IMR-90 (cell line): ENCODE results near the gene ADH1A. TPM values are rescaled to one million over a fixed set of nuclear protein-coding genes. Genes with fewer than 3 reads are reported as not detected.

Experiments
- ATAC-seq: fragments of 200-7000 bp; cut with Tn5 transposase; 2 replicates; pipeline ENCODE4 v1.9.1; 2020; ENCODE audit warnings: low read depth, mild to moderate bottlenecking, moderate library complexity
- BruUV-seq: library from RNA; stranded (reverse); fragments of 400-500 nt; replicated peaks from 2 replicates; lab custom pipeline; 2021; lab: Mats Ljungman, UMichigan
- CTCF ChIA-PET: fragments of 300-600 bp; formaldehyde crosslinking; extraction: SDS; loops from one replicate; lab custom pipeline; 2021; ENCODE audit warnings: antibody characterized with exemption; lab: Yijun Ruan, JAX
- POLR2A ChIA-PET: fragments of 300-600 bp; sonication (Branson Sonifier 250); formaldehyde crosslinking; loops from one replicate; lab custom pipeline; 2022; ENCODE audit warnings: antibody characterized with exemption; ENCODE audit not compliant: unreplicated experiment; lab: Charles Lee
- DNase-seq: peaks from one replicate; pipeline ENCODE4 v3.0.0; 2013
- H2AFZ ChIP-seq: replicated peaks from 2 replicates; pipeline ENCODE3; 2013; ENCODE audit warnings: low read length, mild to moderate bottlenecking; ENCODE audit not compliant: poor library complexity
- H2AK5ac ChIP-seq: 2 replicates; pipeline ENCODE4 v1.6.1; 2013; ENCODE audit warnings: low read depth, low read length, inconsistent platforms
- H2AK9ac ChIP-seq: replicated peaks from 2 replicates; pipeline ENCODE3; 2013; ENCODE audit warnings: mild to moderate bottlenecking, low read depth, low read length, moderate library complexity; ENCODE audit not compliant: poor library complexity
- H2BK120ac ChIP-seq: 2 replicates; pipeline ENCODE4 v1.6.1; 2013; ENCODE audit warnings: low read depth, low read length, inconsistent platforms
- H2BK15ac ChIP-seq: 3 replicates; pipeline ENCODE4 v1.6.1; 2013; ENCODE audit warnings: low read depth, low read length, inconsistent platforms
- H2BK20ac ChIP-seq: 2 replicates; pipeline ENCODE4 v1.6.1; 2013; ENCODE audit warnings: low read depth, mild to moderate bottlenecking, inconsistent platforms, low read length, moderate library complexity
- H2BK5ac ChIP-seq: 2 replicates; pipeline ENCODE4 v1.6.1; 2013; ENCODE audit warnings: mild to moderate bottlenecking, low read depth, low read length, inconsistent platforms; ENCODE audit not compliant: poor library complexity, severe bottlenecking
- H3K14ac ChIP-seq: replicated peaks from 2 replicates; pipeline ENCODE4 v1.6.1; 2013; ENCODE audit warnings: low read depth, low read length, inconsistent platforms
- H3K18ac ChIP-seq: 2 replicates; pipeline ENCODE4 v1.6.1; 2013; ENCODE audit warnings: low read depth, low read length, control low read depth
- H3K23ac ChIP-seq: 2 replicates; pipeline ENCODE4 v1.6.1; 2013; ENCODE audit warnings: low read depth, low read length, inconsistent platforms
- H3K27ac ChIP-seq: 2 replicates; pipeline ENCODE4 v1.5.1; 2013; ENCODE audit warnings: mild to moderate bottlenecking, control low read depth, low read length; ENCODE audit not compliant: insufficient read depth
- H3K27me3 ChIP-seq: 2 replicates; pipeline ENCODE4 v1.6.1; 2013; ENCODE audit warnings: low read length; ENCODE audit not compliant: control insufficient read depth, insufficient read depth
- H3K36me3 ChIP-seq: 2 replicates; pipeline ENCODE4 v1.6.1; 2013; ENCODE audit warnings: low read length, mixed read lengths; ENCODE audit not compliant: control insufficient read depth, insufficient read depth
- H3K4ac ChIP-seq: 2 replicates; pipeline ENCODE4 v1.6.1; 2013; ENCODE audit warnings: low read depth, low read length, inconsistent platforms
- H3K4me1 ChIP-seq: 2 replicates; pipeline ENCODE4 v1.6.1; 2013; ENCODE audit warnings: low read length, mixed read lengths; ENCODE audit not compliant: control insufficient read depth, insufficient read depth
- H3K4me2 ChIP-seq: 2 replicates; pipeline ENCODE4 v1.6.1; 2013; ENCODE audit warnings: low read depth, mild to moderate bottlenecking, control low read depth, low read length, moderate library complexity
- H3K4me3 ChIP-seq: 2 replicates; pipeline ENCODE4 v1.5.1; 2013; ENCODE audit warnings: low read depth, mild to moderate bottlenecking, control low read depth, low read length, moderate library complexity; ENCODE audit not compliant: insufficient read depth
- H3K56ac ChIP-seq: 2 replicates; pipeline ENCODE4 v1.6.1; 2013; ENCODE audit warnings: low read length, inconsistent platforms; ENCODE audit not compliant: insufficient read depth; ENCODE audit errors: extremely low read depth
- H3K79me1 ChIP-seq, 2 experiments: 2 replicates each; pipeline ENCODE4 v1.6.1; 2013; ENCODE audit warnings: low read length in 2 of 2, inconsistent platforms in 1 of 2, low read depth in 1 of 2
- H3K9ac ChIP-seq: 2 replicates; pipeline ENCODE4 v1.6.1; 2013; ENCODE audit warnings: low read depth, low read length, control low read depth
- H3K9me1 ChIP-seq: 2 replicates; pipeline ENCODE4 v1.6.1; 2013; ENCODE audit warnings: low read length, inconsistent platforms; ENCODE audit not compliant: insufficient read depth
- H3K9me3 ChIP-seq: 2 replicates; pipeline ENCODE4 v1.6.1; 2013; ENCODE audit warnings: low read length; ENCODE audit not compliant: control insufficient read depth, insufficient read depth
- H4K20me1 ChIP-seq: 2 replicates; pipeline ENCODE4 v1.6.1; 2013; ENCODE audit warnings: low read length, inconsistent platforms; ENCODE audit not compliant: insufficient read depth
- H4K5ac ChIP-seq: 2 replicates; pipeline ENCODE4 v1.6.1; 2013; ENCODE audit warnings: mild to moderate bottlenecking, low read depth, low read length, control low read depth
- H4K8ac ChIP-seq, 2 experiments: 2 replicates each; pipeline ENCODE4 v1.6.1; 2013; ENCODE audit warnings: low read depth in 2 of 2, low read length in 2 of 2, control low read depth in 1 of 2, inconsistent platforms in 1 of 2
- H4K91ac ChIP-seq: 2 replicates; pipeline ENCODE4 v1.6.1; 2013; ENCODE audit warnings: low read depth, low read length, inconsistent platforms; ENCODE audit not compliant: insufficient read depth
- CEBPB ChIP-seq: IDR thresholded peaks from 2 replicates; pipeline ENCODE4 v1.6.1; 2012; ENCODE audit warnings: low read depth, low read length, improper control_type of control experiment
- ELK1 ChIP-seq: fragments of 150-350 bp; IDR thresholded peaks from 2 replicates; pipeline ENCODE4 v1.6.1; 2016; ENCODE audit warnings: low read depth, mild to moderate bottlenecking, low read length, moderate library complexity, borderline replicate concordance
- FOS ChIP-seq: fragments of 150-350 bp; IDR thresholded peaks from 2 replicates; pipeline ENCODE4 v1.6.1; 2016; ENCODE audit warnings: low read depth, low read length
- MAFK ChIP-seq: IDR thresholded peaks from 2 replicates; pipeline ENCODE4 v1.6.1; 2012; ENCODE audit warnings: low read depth, low read length, improper control_type of control experiment
- MAZ ChIP-seq: IDR thresholded peaks from 2 replicates; pipeline ENCODE4 v1.6.1; 2012; ENCODE audit warnings: low read depth, mild to moderate bottlenecking, low read length, improper control_type of control experiment, moderate library complexity, borderline replicate concordance
- MXI1 ChIP-seq: IDR thresholded peaks from 2 replicates; pipeline ENCODE4 v1.6.1; 2012; ENCODE audit warnings: low read depth, mild to moderate bottlenecking, low read length, moderate library complexity, borderline replicate concordance
- NFE2L2 ChIP-seq: fragments of 150-350 bp; IDR thresholded peaks from 2 replicates; pipeline ENCODE4 v1.6.1; 2016; ENCODE audit warnings: low read depth, mild to moderate bottlenecking, low read length
- RAD21 ChIP-seq: IDR thresholded peaks from 2 replicates; pipeline ENCODE4 v1.6.1; 2012; ENCODE audit warnings: low read length, improper control_type of control experiment
- SMC3 ChIP-seq: fragments of 150-350 bp; IDR thresholded peaks from 2 replicates; pipeline ENCODE4 v1.6.1; 2016; ENCODE audit warnings: low read depth, mild to moderate bottlenecking, antibody characterized with exemption, low read length, moderate library complexity
- USF2 ChIP-seq: fragments of 150-350 bp; IDR thresholded peaks from 2 replicates; pipeline ENCODE4 v1.6.1; 2017; ENCODE audit warnings: mild to moderate bottlenecking, antibody characterized with exemption, low read length, low read depth
- WGBS, 2 experiments: methylation state at CpG; one replicate each; pipeline versions ENCODE4 v1.1.5 to v1.1.7; 2013; ENCODE audit warnings: missing lambda C conversion rate in 2 of 2; ENCODE audit not compliant: insufficient read length in 1 of 2; ENCODE audit errors: extremely low coverage in 2 of 2; 5-methylcytosine and 5-hydroxymethylcytosine counted together
- dilution Hi-C: fragments of 300-500 bp; cut with HindIII; formaldehyde crosslinking; loops from one replicate; pipeline ENCODE4 v1.14.3; 2018; ENCODE audit warnings: low sequenced_read_pairs; ENCODE audit not compliant: unreplicated experiment
- in situ Hi-C: fragments of 300-500 bp; cut with MboI; formaldehyde crosslinking; loops from 3 replicates; pipeline ENCODE4 v1.14.3; 2019; ENCODE audit warnings: low sequenced_read_pairs, inconsistent platforms, mixed read lengths
- intact Hi-C: fragments of 100-400 bp; cut with micrococcal nuclease; formaldehyde crosslinking; loops from 2 replicates; pipeline ENCODE4 v1.10.0; 2022
- polyA plus RNA-seq, 3 experiments: library from polyadenylated mRNA; depleted of rRNA; stranded (reverse); fragments of >200 nt; gene quantifications; 2 replicates each; pipeline ENCODE4 v1.2.3, GENCODE V29; 2012; ENCODE audit warnings: low replicate concordance in 1 of 3
- total RNA-seq: library from RNA; depleted of rRNA; stranded (reverse); fragments of >200 nt; gene quantifications from 2 replicates; pipeline ENCODE4 v1.2.3, GENCODE V29; 2012

The ADH1A gene
- total and polyA plus RNA-seq, 2 of the 4 experiments (the other 2 are of a cell fraction) = not detected

GRCh38 chr4:99235955-99236354, 54.8 kb downstream of the ADH1A start:
- POLR2A ChIA-PET = no interaction called here
- TF ChIP-seq FOS (no peak), RAD21 (no peak), MXI1 (no peak), CEBPB (no peak), SMC3 (no peak), MAZ (no peak), USF2 (no peak), MAFK (no peak), ELK1 (no peak), NFE2L2 (no peak)
- no peak for ATAC-seq

More at GRCh38 chr4:99235955-99236354, 54.8 kb downstream of the ADH1A start:
- no peak overlapping the region for H2BK20ac ChIP-seq
- no peak overlapping the region for H3K18ac ChIP-seq
- CTCF ChIA-PET = no interaction called here
- BruUV-seq = no TSS peak
- no peaks in the 10 kb centered on the region for H3K36me3 ChIP-seq
- H4K8ac ChIP-seq = no peak overlapping the region
- dilution Hi-C loops (no loop called here), in situ Hi-C loops (no loop called here), intact Hi-C loops (no loop called here)
- H2AFZ ChIP-seq = no peak overlapping the region
- no peaks in the 10 kb centered on the region for H3K27me3 ChIP-seq
- H3K79me1 ChIP-seq = no peaks in the 10 kb centered on the region
- H3K27ac ChIP-seq = no peak overlapping the region
- no peak overlapping the region for H3K9ac ChIP-seq
- no peak overlapping the region for H3K14ac ChIP-seq
- no peak for DNase-seq
- no peak overlapping the region for H3K23ac ChIP-seq
- H3K4ac ChIP-seq = no peak overlapping the region
- H4K91ac ChIP-seq = no peak overlapping the region
- H2BK5ac ChIP-seq = no peak overlapping the region
- no peak overlapping the region for H2AK9ac ChIP-seq
- H3K4me2 ChIP-seq = no peak overlapping the region
- H3K56ac ChIP-seq = no peak overlapping the region
- no CpG with 5 or more reads among the region's 1 CpG for WGBS, 2 experiments
- no peaks in the 10 kb centered on the region for H4K20me1 ChIP-seq
- H3K4me1 ChIP-seq = no peaks in the 10 kb centered on the region
- H2AK5ac ChIP-seq = no peak overlapping the region
- no peaks in the 10 kb centered on the region for H3K9me3 ChIP-seq
- H3K4me3 ChIP-seq = no peak overlapping the region
- H2BK120ac ChIP-seq = no peak overlapping the region
- no peak overlapping the region for H4K5ac ChIP-seq
- H3K9me1 ChIP-seq = no peaks in the 10 kb centered on the region
- H2BK15ac ChIP-seq = no peak overlapping the region
